Upper lobe of left lung (tissue), 6 donors: ENCODE data around the gene TNFRSF9. TPM values are rescaled to one million over a fixed set of nuclear protein-coding genes. Genes with fewer than 3 reads are reported as not detected.

ENCODE experiments used
- ATAC-seq, 2 donors: fragments of 200-7000 bp; cut with Tn5 transposase; one replicate each; pipeline ENCODE4 v1.9.1; 2022; ENCODE audit warnings: mild to moderate bottlenecking in 2 of 2, moderate library complexity in 2 of 2; ENCODE audit not compliant: low FRiP score in 2 of 2
- DNase-seq, 2 donors: peaks; one replicate each; pipeline ENCODE4 v3.0.0-alpha.2; 2019 to 2020
- H3K27ac ChIP-seq, 4 donors: fragments of 200-600 bp; sonication (generic); one replicate each; pipeline ENCODE4 v1.5.1; 2016 to 2019
- H3K27me3 ChIP-seq, 4 donors: fragments of 200-600 bp; sonication (generic); one replicate each; pipeline ENCODE4 v1.5.1; 2017 to 2019
- H3K36me3 ChIP-seq, 4 donors: fragments of 200-600 bp; sonication (generic); one replicate each; pipeline ENCODE4 v1.5.1; 2016 to 2019
- H3K4me1 ChIP-seq, 4 donors: fragments of 200-600 bp; sonication (generic); one replicate each; pipeline ENCODE4 v1.5.1; 2018 to 2019
- H3K4me3 ChIP-seq, 4 donors: fragments of 200-600 bp; sonication (generic); one replicate each; pipeline ENCODE4 v1.5.1; 2017 to 2019; ENCODE audit warnings: mild to moderate bottlenecking in 2 of 4, moderate library complexity in 1 of 4
- H3K9me3 ChIP-seq, 4 donors: fragments of 200-600 bp; sonication (generic); one replicate each; pipeline ENCODE4 v1.5.1; 2018 to 2019
- EP300 ChIP-seq, 4 donors: sonication (generic); formaldehyde crosslinking; IDR thresholded peaks; one replicate each; pipeline ENCODE4 v1.5.1; 2017; ENCODE audit warnings: antibody characterized with exemption in 4 of 4, control low read depth in 2 of 4
- POLR2A ChIP-seq, 4 donors: fragments of 450-650 bp; IDR thresholded peaks; one replicate each; pipeline ENCODE4 v1.5.1; 2016 to 2017; ENCODE audit warnings: antibody characterized with exemption in 4 of 4, mild to moderate bottlenecking in 2 of 4
- POLR2AphosphoS5 ChIP-seq, 2 donors: sonication (generic); formaldehyde crosslinking; IDR thresholded peaks; one replicate each; pipeline ENCODE4 v1.5.1; 2017; ENCODE audit warnings: antibody characterized with exemption in 2 of 2
- WGBS, 2 donors: methylation state at CpG; one replicate each; pipeline ENCODE4 v1.1.5; 2017 to 2018; 5-methylcytosine and 5-hydroxymethylcytosine counted together
- total RNA-seq, 6 donors: library from RNA; depleted of rRNA in 4 of 6; stranded (reverse); fragments of >200 nt in 4 of 6; gene quantifications; one replicate each; pipeline versions ENCODE4 v1.1.0 to v1.2.1, GENCODE V29; 2016 to 2021
- TF ChIP-seq, protein P1 (sequence below), 6 experiments: fragments of 450-650 bp in 4 of 6; fragments of 200-600 bp in 2 of 6; sonication (generic) in 2 of 6; IDR thresholded peaks; one replicate each; pipeline ENCODE4 v1.5.1; 2016 to 2019; ENCODE audit warnings: antibody characterized with exemption in 6 of 6
- donor health status: DM: no; HTN: no; CAD: no; lungs with moderate emphysema.
- donor health status: DM: no; HTN: yes; CAD: no; lungs with severe emphysema.

The TNFRSF9 gene
- total RNA-seq: 1 to 10 TPM in 2 of 6 donors, under 1 TPM in 3, not detected in 1; 0.11 to 1.5 (median 0.61) TPM

DNA sequence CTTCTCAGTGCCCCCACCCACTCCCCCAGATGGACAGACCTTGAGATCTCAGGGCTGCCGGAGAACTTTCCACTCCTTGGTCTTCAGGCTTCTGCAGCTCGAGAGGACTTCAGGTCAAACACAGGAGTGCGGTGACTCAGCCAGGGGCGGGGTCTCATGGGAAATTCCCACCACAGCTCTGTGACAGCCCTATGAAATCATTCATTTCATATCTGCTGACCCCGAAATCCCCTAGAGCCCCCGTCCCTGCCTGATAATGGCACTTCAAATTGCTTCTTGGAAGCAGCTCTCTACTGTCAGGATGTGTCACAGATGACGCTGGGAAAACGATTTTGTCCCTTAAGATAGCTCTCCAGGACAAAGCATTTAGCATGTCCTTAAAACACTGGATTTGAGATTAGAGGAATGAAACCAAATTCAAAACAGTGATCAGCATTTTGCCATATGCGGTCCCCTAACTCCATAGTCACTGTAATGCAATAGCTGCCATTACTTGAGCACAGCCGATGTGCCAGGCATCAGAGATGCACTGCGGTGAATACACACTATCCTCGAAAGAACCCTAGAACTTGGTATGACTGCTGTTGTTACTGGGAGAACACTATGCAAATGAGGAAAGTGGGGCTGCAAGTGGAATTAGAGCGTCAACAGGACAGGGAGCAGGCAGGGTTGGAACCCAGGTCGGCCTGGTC, at the start of gene TNFRSF9:
TSS of gene TNFRSF9 (minus strand) at position 95 of the 692 bp plus-strand sequence. CDS start 845 bp downstream, outside the sequence.
- Histone ChIP-seq H3K4me1 (peaks cover 15 to 30% (median 23%) of the 10 kb centered on the region in 4 donors), H3K27me3 (no peaks in the 10 kb centered on the region), H3K27ac (no peak within 1 kb of the TSS), H3K36me3 (no peaks in the 10 kb centered on the region), H3K4me3 (no peak within 1 kb of the TSS), H3K9me3 (no peaks in the 10 kb centered on the region)
- TF ChIP-seq EP300 (IDR thresholded peaks at IDR 0.05): peak in 1 of 4 donors; percentile 62
- no peak for TF ChIP-seq POLR2AphosphoS5 (IDR thresholded peaks at IDR 0.05)
- ATAC-seq (peak in 1 of 2 donors; percentile 32), DNase-seq (peak in 1 of 2 donors; percentile 80)
- 53 to 56% methylated on average over 14 of the region's 14 CpGs for WGBS, 2 donors

- no peaks in the 10 kb centered on the region for H3K9me3 ChIP-seq
- no peaks in the 10 kb centered on the region for H3K4me1 ChIP-seq
- DNase-seq (no peak), ATAC-seq (no peak)
- no peaks in the 10 kb centered on the region for H3K27me3 ChIP-seq
- 50 to 58% methylated on average over 2 of the region's 2 CpGs for WGBS, 2 donors
- no peak for TF ChIP-seq POLR2AphosphoS5 (IDR thresholded peaks at IDR 0.05)
- TF ChIP-seq POLR2A (IDR thresholded peaks at IDR 0.05): no peak
- TF ChIP-seq, protein P1, sequence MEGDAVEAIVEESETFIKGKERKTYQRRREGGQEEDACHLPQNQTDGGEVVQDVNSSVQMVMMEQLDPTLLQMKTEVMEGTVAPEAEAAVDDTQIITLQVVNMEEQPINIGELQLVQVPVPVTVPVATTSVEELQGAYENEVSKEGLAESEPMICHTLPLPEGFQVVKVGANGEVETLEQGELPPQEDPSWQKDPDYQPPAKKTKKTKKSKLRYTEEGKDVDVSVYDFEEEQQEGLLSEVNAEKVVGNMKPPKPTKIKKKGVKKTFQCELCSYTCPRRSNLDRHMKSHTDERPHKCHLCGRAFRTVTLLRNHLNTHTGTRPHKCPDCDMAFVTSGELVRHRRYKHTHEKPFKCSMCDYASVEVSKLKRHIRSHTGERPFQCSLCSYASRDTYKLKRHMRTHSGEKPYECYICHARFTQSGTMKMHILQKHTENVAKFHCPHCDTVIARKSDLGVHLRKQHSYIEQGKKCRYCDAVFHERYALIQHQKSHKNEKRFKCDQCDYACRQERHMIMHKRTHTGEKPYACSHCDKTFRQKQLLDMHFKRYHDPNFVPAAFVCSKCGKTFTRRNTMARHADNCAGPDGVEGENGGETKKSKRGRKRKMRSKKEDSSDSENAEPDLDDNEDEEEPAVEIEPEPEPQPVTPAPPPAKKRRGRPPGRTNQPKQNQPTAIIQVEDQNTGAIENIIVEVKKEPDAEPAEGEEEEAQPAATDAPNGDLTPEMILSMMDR (IDR thresholded peaks at IDR 0.05): no peak
- TF ChIP-seq EP300 (IDR thresholded peaks at IDR 0.05): no peak
- peaks cover 13 to 28% (median 18%) of the 10 kb centered on the region in 4 donors for H3K36me3 ChIP-seq
- no peak overlapping the region for H3K4me3 ChIP-seq
- H3K27ac ChIP-seq: peak overlapping the region in 1 of 4 donors; percentile 26
Observed at GRCh38 chr1:7989762-7990428, 49.3 kb upstream of the TNFRSF9 start.

DNA sequence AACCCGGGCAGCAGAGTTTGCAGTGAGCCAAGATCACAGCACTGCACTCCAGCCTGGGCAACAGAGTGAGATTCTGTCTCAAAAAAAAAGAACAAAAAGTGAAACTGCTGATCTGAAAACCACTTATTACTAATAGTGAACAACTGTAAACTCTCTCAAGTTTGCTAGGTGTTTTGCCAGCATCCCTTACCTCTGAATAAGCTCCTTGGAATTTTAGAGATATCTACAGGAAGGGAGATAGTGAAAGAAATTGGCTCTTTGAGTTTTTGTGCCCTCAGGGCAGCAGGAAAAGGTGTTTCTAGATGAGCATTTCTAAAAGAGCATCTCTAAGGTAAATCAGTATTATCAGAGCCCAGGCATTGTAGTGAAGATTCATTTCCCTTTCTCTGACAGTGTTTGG, 47.9 kb upstream of the TNFRSF9 start:
- Histone ChIP-seq H3K9me3 (no peaks in the 10 kb centered on the region), H3K4me3 (no peak overlapping the region), H3K36me3 (peaks cover 18 to 40% (median 30%) of the 10 kb centered on the region in 4 donors), H3K27ac (no peak overlapping the region), H3K27me3 (no peaks in the 10 kb centered on the region), H3K4me1 (no peaks in the 10 kb centered on the region)
- no peak for TF ChIP-seq POLR2A (IDR thresholded peaks at IDR 0.05)
- ATAC-seq (no peak), DNase-seq (no peak)
- WGBS, 2 donors: 78 to 100% methylated on average over 1 of the region's 1 CpG

DNA sequence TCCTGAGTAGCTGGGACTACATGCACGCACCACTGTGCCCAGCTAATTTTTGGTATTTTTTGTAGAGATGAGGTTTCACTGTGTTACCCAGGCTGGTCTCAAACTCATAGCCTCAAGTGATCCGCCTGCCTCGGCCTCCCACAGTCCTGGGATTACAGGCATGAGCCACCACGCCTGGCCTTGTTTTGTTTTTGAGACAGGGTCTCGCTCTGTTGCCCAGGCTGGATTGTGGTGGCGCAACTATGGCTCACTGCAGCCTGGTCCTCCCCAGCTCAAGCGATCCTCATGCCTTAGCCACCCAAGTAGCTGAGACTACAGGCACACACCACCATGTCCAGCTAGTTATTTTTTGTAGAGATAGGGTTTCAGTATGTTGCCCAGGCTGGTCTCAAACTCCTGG, 46.9 kb upstream of the TNFRSF9 start:
- peaks cover under 1 to 9% (median 2%) of the 10 kb centered on the region in 4 donors for H3K4me1 ChIP-seq
- no peak overlapping the region for H3K27ac ChIP-seq
- peaks cover 18 to 48% (median 36%) of the 10 kb centered on the region in 4 donors for H3K36me3 ChIP-seq
- DNase-seq (no peak), ATAC-seq (no peak)
- no peak overlapping the region for H3K4me3 ChIP-seq
- 91 to 94% methylated on average over 7 of the region's 7 CpGs for WGBS, 2 donors
- H3K27me3 ChIP-seq: no peaks in the 10 kb centered on the region
- no peaks in the 10 kb centered on the region for H3K9me3 ChIP-seq
- TF ChIP-seq EP300 (IDR thresholded peaks at IDR 0.05): no peak
- no peak for TF ChIP-seq POLR2AphosphoS5 (IDR thresholded peaks at IDR 0.05)
- TF ChIP-seq, protein P1 (IDR thresholded peaks at IDR 0.05): no peak
- TF ChIP-seq POLR2A (IDR thresholded peaks at IDR 0.05): no peak

- 87 to 92% methylated on average over 13 to 15 of the region's 15 CpGs for WGBS, 2 donors
- H3K9me3 ChIP-seq: no peaks in the 10 kb centered on the region
- no peak for ATAC-seq
- TF ChIP-seq EP300 (IDR thresholded peaks at IDR 0.05) (no peak), POLR2AphosphoS5 (IDR thresholded peaks at IDR 0.05) (no peak), POLR2A (IDR thresholded peaks at IDR 0.05) (no peak)
- TF ChIP-seq, protein P1 (IDR thresholded peaks at IDR 0.05): no peak
- H3K4me3 ChIP-seq: no peak overlapping the region
- no peak for DNase-seq
- H3K27me3 ChIP-seq: no peaks in the 10 kb centered on the region
- no peak overlapping the region for H3K27ac ChIP-seq
- H3K4me1 ChIP-seq: peaks cover 4 to 14% (median 6%) of the 10 kb centered on the region in 4 donors
- H3K36me3 ChIP-seq: peaks cover 21 to 55% (median 39%) of the 10 kb centered on the region in 4 donors
Observed at GRCh38 chr1:7985851-7986612, 45.4 kb upstream of the TNFRSF9 start.
